HCT116 (cell line): ENCODE results near the gene OGDHL. TPM values are rescaled to one million over a fixed set of nuclear protein-coding genes. Genes with fewer than 3 reads are reported as not detected.

Experiments used
- ATAC-seq: fragments of 200-7000 bp; cut with Tn5 transposase; 2 replicates; pipeline ENCODE4 v1.9.1; 2020; ENCODE audit warnings: mild to moderate bottlenecking, moderate library complexity
- BruUV-seq: library from RNA; stranded (reverse); fragments of 400-500 nt; replicated peaks from 2 replicates; lab custom pipeline; 2021; lab: Mats Ljungman, UMichigan
- CTCF ChIA-PET: fragments of 300-600 bp; sonication (Branson Sonifier 250); formaldehyde crosslinking; loops from one replicate; lab custom pipeline; 2021; ENCODE audit warnings: antibody characterized with exemption; lab: Charles Lee
- POLR2A ChIA-PET: fragments of 300-600, 350-600 bp; sonication (Branson Sonifier 250); formaldehyde crosslinking; loops from one replicate; lab custom pipeline; 2021; ENCODE audit warnings: antibody characterized with exemption; lab: Charles Lee
- RAD21 ChIA-PET, 2 experiments: fragments of 300-600 bp; sonication (Branson Sonifier 250); formaldehyde crosslinking; loops; one replicate each; lab custom pipeline; 2023; ENCODE audit warnings: low total read pairs in 2 of 2; ENCODE audit not compliant: uncharacterized antibody in 2 of 2, unreplicated experiment in 2 of 2, low non-redundant PET in 1 of 2; lab: Charles Lee
- DNase-seq: peaks from one replicate; pipeline ENCODE4 v3.0.0-alpha.2; 2010; ENCODE audit warnings: low read depth, low spot score
- H2AFZ ChIP-seq: fragments of 200-600 bp; shearing (Covaris generic), sonication (generic); 2 replicates; pipeline ENCODE4 v1.6.1; 2017; ENCODE audit warnings: low read depth, mixed run types, mixed read lengths, antibody characterized with exemption, low read length; ENCODE audit not compliant: poor library complexity, severe bottlenecking
- H3K27ac ChIP-seq: 2 replicates; pipeline ENCODE4 v1.5.1; 2012; ENCODE audit warnings: low read depth, low read length
- H3K27me3 ChIP-seq: fragments of 200-600 bp; sonication (generic); 2 replicates; pipeline ENCODE4 v1.6.1; 2016; ENCODE audit warnings: mixed run types, low read length, mixed read lengths; ENCODE audit not compliant: insufficient read depth
- H3K36me3 ChIP-seq, 2 experiments: fragments of 200-500 bp in 1 of 2; fragments of 200-600 bp in 1 of 2; sonication (Bioruptor generic) in 1 of 2; sonication (generic) in 1 of 2; 2 replicates each; pipeline versions ENCODE4 v1.5.1 to v1.6.1; 2014 to 2016; ENCODE audit warnings: low read length in 2 of 2, inconsistent platforms in 1 of 2, mixed read lengths in 1 of 2, mixed run types in 1 of 2; ENCODE audit not compliant: insufficient read depth in 2 of 2, control insufficient read depth in 1 of 2
- H3K4me1 ChIP-seq, 2 experiments: fragments of 200-600 bp in 1 of 2; sonication (generic) in 1 of 2; 2 replicates each; pipeline versions ENCODE4 v1.5.1 to v1.6.1; 2012 to 2017; ENCODE audit warnings: low read length in 2 of 2, inconsistent platforms in 1 of 2, mild to moderate bottlenecking in 1 of 2, mixed read lengths in 1 of 2, mixed run types in 1 of 2, moderate library complexity in 1 of 2; ENCODE audit not compliant: insufficient read depth in 2 of 2, control insufficient read depth in 1 of 2
- H3K4me2 ChIP-seq: fragments of 200-600 bp; sonication (generic); 2 replicates; pipeline ENCODE4 v1.6.1; 2017; ENCODE audit warnings: mixed run types, low read length, mixed read lengths
- H3K4me3 ChIP-seq, 2 experiments: fragments of 200-600 bp in 1 of 2; sonication (generic) in 1 of 2; replicated peaks in 1 of 2; 2 replicates each; pipeline ENCODE4 v1.5.1; 2011 to 2016; ENCODE audit warnings: low read length in 2 of 2, control low read depth in 1 of 2, low read depth in 1 of 2, mild to moderate bottlenecking in 1 of 2, mixed read lengths in 1 of 2, mixed run types in 1 of 2
- H3K79me2 ChIP-seq: fragments of 200-600 bp; sonication (generic); 2 replicates; pipeline ENCODE4 v1.6.1; 2017; ENCODE audit warnings: mild to moderate bottlenecking, mixed run types, low read length, moderate library complexity, mixed read lengths; ENCODE audit not compliant: insufficient read depth
- H3K9ac ChIP-seq: fragments of 200-600 bp; sonication (generic); 2 replicates; pipeline ENCODE4 v1.6.1; 2016; ENCODE audit warnings: low read length, mixed read lengths
- H3K9me2 ChIP-seq: fragments of 200-600 bp; sonication (generic), shearing (Covaris generic); 2 replicates; pipeline ENCODE4 v1.6.1; 2017; ENCODE audit warnings: mixed run types, mild to moderate bottlenecking, moderate library complexity; ENCODE audit not compliant: insufficient read depth
- H3K9me3 ChIP-seq, 2 experiments: fragments of 200-500 bp in 1 of 2; fragments of 200-600 bp in 1 of 2; sonication (Bioruptor generic) in 1 of 2; sonication (generic) in 1 of 2; 2 replicates each; pipeline ENCODE4 v1.6.1; 2014 to 2017; ENCODE audit warnings: low read length in 2 of 2, mixed read lengths in 2 of 2, inconsistent platforms in 1 of 2, low read depth in 1 of 2, mild to moderate bottlenecking in 1 of 2, mixed run types in 1 of 2, moderate library complexity in 1 of 2; ENCODE audit not compliant: control insufficient read depth in 1 of 2, insufficient read depth in 1 of 2
- H4K20me1 ChIP-seq: fragments of 200-600 bp; sonication (generic), shearing (Covaris generic); 2 replicates; pipeline ENCODE4 v1.6.1; 2017; ENCODE audit warnings: mixed run types, mild to moderate bottlenecking, moderate library complexity; ENCODE audit not compliant: insufficient read depth
- ATF3 ChIP-seq: IDR thresholded peaks from 2 replicates; pipeline ENCODE4 v1.6.1; 2012
- CEBPB ChIP-seq: IDR thresholded peaks from 2 replicates; pipeline ENCODE4 v1.6.1; 2012; ENCODE audit warnings: low read depth
- EGR1 ChIP-seq: IDR thresholded peaks from 2 replicates; pipeline ENCODE4 v1.6.1; 2012; ENCODE audit warnings: low read depth
- EZH2 ChIP-seq: fragments of 200-600 bp; sonication (generic); IDR thresholded peaks from 2 replicates; pipeline ENCODE4 v1.6.1; 2017; ENCODE audit warnings: antibody characterized with exemption, mixed run types
- FOSL1 ChIP-seq: IDR thresholded peaks from 2 replicates; pipeline ENCODE4 v1.6.1; 2012; ENCODE audit warnings: low read depth
- JUND ChIP-seq: IDR thresholded peaks from 2 replicates; pipeline ENCODE4 v1.6.1; 2012
- POLR2A ChIP-seq: IDR thresholded peaks from 2 replicates; pipeline ENCODE4 v1.7.0; 2011; ENCODE audit warnings: borderline replicate concordance; ENCODE audit not compliant: insufficient read depth, insufficient read length; ENCODE audit errors: extremely low read depth
- RAD21 ChIP-seq: IDR thresholded peaks from 2 replicates; pipeline ENCODE4 v1.6.1; 2012; ENCODE audit warnings: low read depth, mild to moderate bottlenecking
- SP1 ChIP-seq: IDR thresholded peaks from 2 replicates; pipeline ENCODE4 v1.6.1; 2012; ENCODE audit warnings: low read depth
- TCF7L2 ChIP-seq: IDR thresholded peaks from 2 replicates; pipeline ENCODE4 v1.7.0; 2011; ENCODE audit warnings: borderline replicate concordance, inconsistent platforms; ENCODE audit not compliant: insufficient read depth, insufficient read length; ENCODE audit errors: extremely low read depth
- ZNF274 ChIP-seq: fragments of 200-500 bp; sonication (Bioruptor generic); IDR thresholded peaks from 2 replicates; pipeline ENCODE4 v1.6.1; 2014; ENCODE audit warnings: mild to moderate bottlenecking, low read depth, low read length, inconsistent platforms
- intact Hi-C: fragments of 100-400 bp; cut with micrococcal nuclease; formaldehyde crosslinking; loops from 2 replicates; pipeline ENCODE4 v1.10.0; 2022
- total RNA-seq: library from RNA; stranded (reverse); gene quantifications from one replicate; pipeline ENCODE4 v1.2.1, GENCODE V29; 2021; ENCODE audit not compliant: unreplicated experiment
- TF ChIP-seq, protein P1 (sequence below): IDR thresholded peaks from 2 replicates; pipeline ENCODE4 v1.6.1; 2012
- TF ChIP-seq, protein P2 (sequence below): IDR thresholded peaks from 2 replicates; pipeline ENCODE4 v1.6.1; 2012; ENCODE audit warnings: low read depth

The OGDHL gene
- total RNA-seq, 1 experiment from 2014 or later, result 16.3 TPM

GRCh38 chr10:49769692-49770091, 7.6 kb upstream of the OGDHL start:
- CTCF ChIA-PET, result no interaction called here
- RAD21 ChIA-PET, result no interaction called here
- H4K20me1 ChIP-seq, result no peaks in the 10 kb centered on the region
- ATAC-seq, result no peak
- H3K27me3 ChIP-seq, result no peaks in the 10 kb centered on the region
- H3K36me3 ChIP-seq, result no peaks in the 10 kb centered on the region
- no peaks in the 10 kb centered on the region for H3K9me2 ChIP-seq
- no peaks in the 10 kb centered on the region for H3K4me1 ChIP-seq
- H3K9ac ChIP-seq, result no peak overlapping the region
- no peak overlapping the region for H3K4me2 ChIP-seq
- TF ChIP-seq, protein P1, sequence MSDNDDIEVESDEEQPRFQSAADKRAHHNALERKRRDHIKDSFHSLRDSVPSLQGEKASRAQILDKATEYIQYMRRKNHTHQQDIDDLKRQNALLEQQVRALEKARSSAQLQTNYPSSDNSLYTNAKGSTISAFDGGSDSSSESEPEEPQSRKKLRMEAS, result no peak
- TF ChIP-seq TCF7L2 (no peak), CEBPB (no peak), POLR2A (no peak), FOSL1 (no peak), RAD21 (no peak), ATF3 (no peak), ZNF274 (no peak), EZH2 (no peak), JUND (no peak)
- TF ChIP-seq, all 23 proteins: peak for 0
- intact Hi-C loops, result no loop called here
- no peak overlapping the region for H3K27ac ChIP-seq
- POLR2A ChIA-PET, result no interaction called here
- no peak overlapping the region for H3K4me3 ChIP-seq
- no peak overlapping the region for H2AFZ ChIP-seq
- no peaks in the 10 kb centered on the region for H3K9me3 ChIP-seq
- DNase-seq, result no peak
- BruUV-seq, result no TSS peak
- H3K79me2 ChIP-seq, result no peaks in the 10 kb centered on the region

DNA sequence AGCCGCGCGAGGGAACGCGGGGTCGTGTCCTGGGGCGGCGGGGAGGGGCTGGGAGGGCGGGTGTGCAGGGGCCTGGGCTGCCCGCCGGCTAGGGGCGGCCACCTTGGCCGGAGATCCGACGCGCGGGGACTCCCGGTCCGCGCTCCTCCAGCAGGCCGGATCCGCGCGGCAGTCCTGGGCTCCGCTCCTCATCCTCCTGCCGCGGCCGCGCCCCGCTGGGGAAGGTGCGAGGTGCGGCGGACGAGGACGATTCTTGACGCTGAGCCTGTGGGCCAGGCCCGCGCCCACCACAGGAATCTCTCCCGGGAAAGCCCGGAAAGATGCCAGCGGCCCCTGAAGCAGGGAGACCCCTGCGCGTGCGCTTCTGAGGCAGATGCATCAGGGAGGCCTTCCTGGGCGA, 6.6 kb upstream of the OGDHL start:
- POLR2A ChIA-PET, result no interaction called here
- no peaks in the 10 kb centered on the region for H3K79me2 ChIP-seq
- no peaks in the 10 kb centered on the region for H3K4me1 ChIP-seq
- H3K27me3 ChIP-seq, result peaks cover 4% of the 10 kb centered on the region; the same call in 1 of the 2 replicates
- H3K4me3 ChIP-seq, result no peak overlapping the region
- intact Hi-C loops, result no loop called here
- H3K9ac ChIP-seq, result no peak overlapping the region
- H3K27ac ChIP-seq, result no peak overlapping the region
- RAD21 ChIA-PET, result no interaction called here
- CTCF ChIA-PET, result no interaction called here
- no peak for ATAC-seq
- H4K20me1 ChIP-seq, result no peaks in the 10 kb centered on the region
- BruUV-seq, result no TSS peak
- no peaks in the 10 kb centered on the region for H3K36me3 ChIP-seq
- no peaks in the 10 kb centered on the region for H3K9me2 ChIP-seq
- no peak for DNase-seq
- H3K4me2 ChIP-seq, result no peak overlapping the region
- TF ChIP-seq JUND (no peak), SP1 (no peak), ZNF274 (no peak), EGR1 (no peak)
- TF ChIP-seq, protein P2, sequence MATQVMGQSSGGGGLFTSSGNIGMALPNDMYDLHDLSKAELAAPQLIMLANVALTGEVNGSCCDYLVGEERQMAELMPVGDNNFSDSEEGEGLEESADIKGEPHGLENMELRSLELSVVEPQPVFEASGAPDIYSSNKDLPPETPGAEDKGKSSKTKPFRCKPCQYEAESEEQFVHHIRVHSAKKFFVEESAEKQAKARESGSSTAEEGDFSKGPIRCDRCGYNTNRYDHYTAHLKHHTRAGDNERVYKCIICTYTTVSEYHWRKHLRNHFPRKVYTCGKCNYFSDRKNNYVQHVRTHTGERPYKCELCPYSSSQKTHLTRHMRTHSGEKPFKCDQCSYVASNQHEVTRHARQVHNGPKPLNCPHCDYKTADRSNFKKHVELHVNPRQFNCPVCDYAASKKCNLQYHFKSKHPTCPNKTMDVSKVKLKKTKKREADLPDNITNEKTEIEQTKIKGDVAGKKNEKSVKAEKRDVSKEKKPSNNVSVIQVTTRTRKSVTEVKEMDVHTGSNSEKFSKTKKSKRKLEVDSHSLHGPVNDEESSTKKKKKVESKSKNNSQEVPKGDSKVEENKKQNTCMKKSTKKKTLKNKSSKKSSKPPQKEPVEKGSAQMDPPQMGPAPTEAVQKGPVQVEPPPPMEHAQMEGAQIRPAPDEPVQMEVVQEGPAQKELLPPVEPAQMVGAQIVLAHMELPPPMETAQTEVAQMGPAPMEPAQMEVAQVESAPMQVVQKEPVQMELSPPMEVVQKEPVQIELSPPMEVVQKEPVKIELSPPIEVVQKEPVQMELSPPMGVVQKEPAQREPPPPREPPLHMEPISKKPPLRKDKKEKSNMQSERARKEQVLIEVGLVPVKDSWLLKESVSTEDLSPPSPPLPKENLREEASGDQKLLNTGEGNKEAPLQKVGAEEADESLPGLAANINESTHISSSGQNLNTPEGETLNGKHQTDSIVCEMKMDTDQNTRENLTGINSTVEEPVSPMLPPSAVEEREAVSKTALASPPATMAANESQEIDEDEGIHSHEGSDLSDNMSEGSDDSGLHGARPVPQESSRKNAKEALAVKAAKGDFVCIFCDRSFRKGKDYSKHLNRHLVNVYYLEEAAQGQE, result no peak
- TF ChIP-seq, all 23 proteins: peak for 0
- Histone ChIP-seq H3K9me3 (no peaks in the 10 kb centered on the region), H2AFZ (no peak overlapping the region)
